Activated T-cell treated with anti-CD3 and anti-CD28 coated beads for 4 hours (primary cell): ENCODE results near the gene CTXND2.
"Not testable (repeated sequence)": the region's sequence is repeated elsewhere in the genome, so short reads cannot be mapped to it uniquely, and the experiment has no call there.

Source experiments
- DNase-seq: peaks from one replicate; pipeline ENCODE4 v3.0.0-alpha.2; 2020

The CTXND2 gene

DNA sequence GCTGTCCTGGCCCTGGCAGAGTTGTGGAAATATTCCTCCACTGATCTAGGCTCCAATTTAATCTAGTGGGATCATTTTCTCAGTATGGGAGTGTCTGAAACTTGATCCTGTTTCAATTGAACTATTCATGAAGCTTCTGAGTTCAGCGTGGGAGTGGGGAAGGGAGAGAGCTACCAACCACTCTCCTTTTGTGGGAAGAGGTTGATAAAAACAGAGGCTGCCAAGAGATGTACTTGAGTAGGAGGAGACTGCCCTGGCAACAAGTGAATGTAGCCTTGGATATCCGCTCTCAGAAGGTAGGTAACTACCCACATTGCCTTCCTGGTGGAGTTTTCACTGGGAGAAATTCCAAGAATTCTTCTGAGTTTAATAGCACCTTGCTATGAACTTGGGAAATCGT, at the start of gene CTXND2:
Gene CTXND2 (plus strand): TSS at position 119 of the 400 bp plus-strand sequence. CDS start 25,179 bp downstream, outside the sequence.
- DNase-seq = no peak

DNA sequence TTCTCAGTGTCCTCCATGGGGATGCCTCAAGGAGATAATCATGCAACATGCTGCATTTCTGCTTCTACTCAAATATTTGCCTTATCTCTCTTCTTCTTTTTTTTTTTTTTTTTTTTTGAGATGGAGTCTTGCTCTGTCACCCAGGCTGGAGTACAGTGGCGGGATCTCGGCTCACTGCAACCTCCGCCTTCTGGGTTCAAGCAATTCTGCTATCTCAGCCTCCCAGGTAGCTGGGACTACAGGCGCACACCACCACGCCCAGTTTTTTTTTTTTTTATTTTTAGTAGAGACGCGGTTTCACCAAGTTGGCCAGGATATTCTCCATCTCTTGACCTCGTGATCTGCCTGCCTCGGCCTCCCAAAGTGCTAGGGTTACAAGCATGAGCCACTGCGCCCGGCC, 46.1 kb upstream of the CTXND2 start:
- not testable (repeated sequence) for DNase-seq

DNA sequence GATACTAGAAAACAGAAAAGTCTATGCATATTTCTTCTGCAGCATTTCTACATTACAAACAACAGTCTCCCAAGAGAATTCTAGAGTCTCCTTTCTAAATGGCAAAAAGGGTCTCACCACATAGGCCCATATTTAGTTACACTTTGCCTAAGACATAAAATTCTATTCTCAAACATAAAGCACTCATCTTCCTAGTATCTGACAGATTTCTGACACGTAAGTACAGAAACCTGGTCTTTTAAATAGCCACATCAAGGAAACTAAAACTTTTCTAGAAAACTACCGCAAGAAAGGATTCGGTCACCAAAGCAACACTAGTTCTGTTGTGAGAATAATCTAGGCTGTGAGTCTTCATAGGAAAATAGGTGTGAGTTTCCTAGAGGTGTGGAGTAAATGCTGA, 45.3 kb upstream of the CTXND2 start:
- no peak for DNase-seq

DNA sequence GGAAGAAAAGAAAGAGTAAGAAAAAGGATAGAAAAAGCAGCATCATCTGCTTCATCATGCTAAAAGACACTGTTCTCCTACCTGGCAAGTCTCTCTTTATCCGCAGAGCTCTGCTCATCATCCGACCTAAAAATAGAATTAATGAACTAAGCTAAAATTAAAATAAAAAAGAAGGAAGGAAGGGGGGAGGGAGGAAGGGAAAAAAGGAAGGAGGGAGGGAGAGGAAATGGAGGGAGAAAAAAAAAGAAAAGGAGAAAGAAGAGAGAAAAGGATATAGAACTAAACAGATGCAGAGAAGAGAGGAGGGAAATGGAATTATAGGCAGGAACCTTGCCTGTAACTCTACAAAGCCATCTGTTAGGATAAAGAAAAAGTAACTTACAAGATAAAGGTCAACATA, 44.6 kb upstream of the CTXND2 start:
- no peak for DNase-seq

DNA sequence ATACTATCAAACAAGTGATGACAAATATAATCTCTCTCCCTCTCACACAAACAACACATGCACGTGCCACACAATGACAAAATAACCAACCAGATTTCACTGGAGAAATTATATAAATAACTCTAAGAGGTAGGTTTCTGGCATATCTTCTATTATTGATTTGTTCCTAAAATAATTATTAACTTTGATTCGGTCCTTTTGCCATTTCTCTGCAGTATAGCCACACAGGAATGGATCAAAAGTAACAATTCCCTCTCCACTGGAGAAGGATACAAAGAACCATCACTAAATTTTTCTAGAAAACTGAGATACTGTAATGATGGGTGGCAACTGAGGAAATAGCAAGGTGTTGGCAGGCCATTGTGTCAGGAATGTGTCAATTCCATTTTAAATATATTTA, 44.0 kb upstream of the CTXND2 start:
- no peak for DNase-seq

DNA sequence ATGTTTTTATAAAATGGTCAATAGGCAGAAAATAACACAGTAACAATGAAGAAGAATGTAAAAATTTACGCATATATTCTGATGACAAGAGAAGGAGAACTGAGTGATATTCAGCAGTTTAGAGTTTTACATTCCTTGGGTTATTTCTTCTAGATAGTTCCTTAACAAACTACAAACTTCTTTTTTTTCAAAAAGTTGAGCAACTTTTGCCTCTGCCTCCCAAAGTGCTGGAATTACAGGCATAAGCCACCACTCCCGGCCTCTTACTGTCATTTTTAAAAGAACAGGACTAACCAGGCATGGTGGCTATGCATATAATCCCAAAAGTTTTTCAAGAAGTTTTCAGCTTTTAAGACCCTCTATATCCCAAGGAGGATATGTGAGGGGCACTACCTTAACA, 43.5 kb upstream of the CTXND2 start:
- DNase-seq = no peak

DNA sequence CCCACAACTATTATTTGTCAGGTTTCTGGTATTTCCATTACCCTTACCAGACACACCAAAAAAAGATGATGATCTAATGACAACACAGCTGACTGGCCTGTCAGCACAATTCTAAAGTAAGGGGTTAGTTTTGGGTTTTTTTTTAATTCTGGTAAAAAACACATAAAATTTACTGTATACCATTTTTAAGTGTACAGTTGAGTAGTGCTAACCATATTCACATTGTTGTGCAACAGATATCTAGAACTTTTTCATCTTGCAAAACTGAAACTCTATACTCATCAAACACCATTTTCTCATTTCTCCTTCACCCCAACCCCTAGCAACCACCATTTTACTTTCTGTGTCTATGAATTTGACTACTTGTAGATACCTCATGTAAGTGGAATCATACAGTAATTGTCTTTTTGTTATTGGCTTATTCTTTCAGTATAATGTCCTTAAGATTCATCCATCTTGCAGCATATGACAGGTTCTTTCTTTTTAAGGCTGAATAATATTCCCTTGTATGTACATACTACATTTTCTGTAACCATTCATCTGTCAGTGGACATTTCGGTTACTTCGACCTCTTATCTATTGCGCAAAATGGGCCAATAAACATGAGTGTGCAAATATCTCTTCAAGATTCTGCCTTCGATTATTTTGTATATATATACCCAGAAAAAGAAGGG, 40.3 kb upstream of the CTXND2 start:
- DNase-seq = no peak

DNA sequence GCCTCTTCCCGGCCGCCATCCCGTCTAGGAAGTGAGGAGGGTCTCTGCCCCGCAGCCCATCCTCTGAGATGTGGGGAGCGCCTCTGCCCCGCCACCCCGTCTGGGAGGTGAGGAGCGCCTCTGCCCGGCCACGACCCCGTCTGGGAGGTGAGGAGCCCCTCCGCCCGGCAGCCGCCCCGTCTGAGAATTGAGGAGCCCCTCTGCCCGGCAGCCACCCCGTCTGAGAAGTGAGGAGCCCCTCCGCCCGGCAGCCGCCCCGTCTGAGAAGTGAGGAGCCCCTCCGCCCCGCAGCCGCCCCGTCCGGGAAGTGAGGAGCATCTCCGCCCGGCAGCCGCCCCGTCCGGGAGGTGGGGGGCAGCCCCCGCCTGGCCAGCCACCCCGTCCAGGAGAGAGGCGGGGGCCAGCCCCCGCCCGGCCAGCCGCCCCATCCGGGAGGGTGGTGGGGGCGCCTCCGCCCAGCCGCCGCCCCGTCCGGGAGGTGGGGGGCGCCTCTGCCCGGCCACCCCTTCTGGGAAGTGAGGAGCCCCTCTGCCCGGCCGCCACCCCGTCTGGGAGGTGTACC, 36.1 kb upstream of the CTXND2 start:
- not testable (repeated sequence) for DNase-seq

DNA sequence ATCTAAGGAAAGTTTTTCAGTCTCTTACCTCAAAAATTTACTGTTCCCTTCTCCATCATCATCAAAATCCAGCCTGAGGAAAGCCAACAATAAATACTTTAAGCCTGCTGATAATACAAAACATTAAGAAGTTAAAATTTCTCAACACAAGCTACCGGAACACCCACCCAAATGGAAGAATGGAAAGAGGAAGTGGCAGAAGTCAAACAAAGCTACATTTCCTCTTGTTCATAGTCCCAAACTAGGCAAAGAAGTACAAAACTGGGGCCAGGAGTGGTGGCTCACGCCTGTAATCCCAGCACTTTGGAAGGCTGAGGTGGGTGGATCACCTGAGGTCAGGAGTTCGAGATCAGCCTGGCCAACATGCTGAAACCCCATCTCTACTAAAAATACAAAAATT, 34.2 kb upstream of the CTXND2 start:
- not testable (repeated sequence) for DNase-seq

DNA sequence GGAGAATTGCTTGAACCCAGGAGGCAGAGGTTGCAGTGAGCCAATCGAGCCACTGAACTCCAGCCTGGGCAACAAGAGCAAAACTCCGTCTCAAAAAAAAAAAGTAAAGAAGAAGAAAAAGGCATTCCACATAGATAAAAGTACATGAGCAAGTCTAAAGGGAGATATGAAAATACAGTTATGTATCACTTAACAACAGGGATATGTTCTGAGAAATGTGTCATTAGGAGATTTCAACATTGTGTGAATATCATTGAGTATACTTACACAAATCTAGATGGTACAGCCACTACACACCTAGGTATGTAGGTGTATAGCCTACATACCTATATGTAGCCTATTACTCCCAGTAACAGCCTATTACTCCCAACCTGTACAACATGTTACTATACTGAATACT, 23.2 kb upstream of the CTXND2 start:
- DNase-seq = no peak

DNA sequence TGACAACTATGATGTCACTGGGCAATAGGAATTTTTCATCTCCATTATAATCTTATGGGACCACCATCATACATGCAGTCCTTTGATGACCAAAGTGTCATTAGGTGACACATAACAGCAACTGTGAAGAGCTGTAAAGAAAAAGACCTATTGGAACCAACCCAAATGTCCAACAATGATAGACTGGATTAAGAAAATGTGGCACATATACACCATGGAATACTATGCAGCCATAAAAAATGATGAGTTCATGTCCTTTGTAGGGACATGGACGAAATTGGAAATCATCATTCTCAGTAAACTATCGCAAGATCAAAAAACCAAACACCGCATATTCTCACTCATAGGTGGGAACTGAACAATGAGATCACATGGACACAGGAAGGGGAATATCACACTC, 22.7 kb upstream of the CTXND2 start:
- DNase-seq = not testable (repeated sequence)

DNA sequence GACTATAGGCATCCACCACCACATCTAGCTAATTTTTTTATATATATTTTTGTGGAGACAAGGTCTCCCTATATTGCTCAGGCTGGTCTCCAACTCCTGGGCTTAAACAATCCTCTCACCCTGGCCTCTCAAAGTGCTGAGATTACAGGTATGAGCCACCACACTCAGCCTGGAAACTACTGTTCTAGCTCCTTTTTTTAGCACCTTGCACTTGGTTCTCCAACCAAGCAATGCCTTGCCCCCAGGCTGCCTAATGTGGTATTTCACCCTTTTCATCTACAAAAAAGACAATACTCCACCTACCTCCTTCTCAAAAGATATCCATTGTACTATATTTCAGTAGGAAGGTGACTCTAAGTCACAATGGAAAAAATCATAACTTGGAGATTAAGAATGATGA, 17.3 kb upstream of the CTXND2 start:
- no peak for DNase-seq

DNA sequence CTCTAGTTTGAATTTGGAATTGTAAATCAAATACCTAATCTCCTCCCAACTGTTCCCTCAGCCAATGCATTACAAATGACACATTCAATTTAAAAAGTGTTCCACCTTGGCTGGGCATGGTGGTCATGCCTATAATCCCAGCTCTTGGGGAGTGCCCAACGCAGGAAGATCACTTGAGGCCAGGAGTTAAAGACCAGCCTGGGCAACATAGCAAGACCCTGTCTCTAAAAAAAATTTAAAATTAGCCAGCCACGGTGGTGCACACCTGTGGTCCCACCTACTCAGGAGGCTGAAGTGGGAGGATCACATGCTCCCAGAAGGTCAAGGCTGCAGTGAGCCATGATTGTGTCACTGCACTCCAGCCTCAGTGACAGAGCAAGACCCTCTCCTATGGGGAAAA, 14.4 kb upstream of the CTXND2 start:
- DNase-seq = no peak

DNA sequence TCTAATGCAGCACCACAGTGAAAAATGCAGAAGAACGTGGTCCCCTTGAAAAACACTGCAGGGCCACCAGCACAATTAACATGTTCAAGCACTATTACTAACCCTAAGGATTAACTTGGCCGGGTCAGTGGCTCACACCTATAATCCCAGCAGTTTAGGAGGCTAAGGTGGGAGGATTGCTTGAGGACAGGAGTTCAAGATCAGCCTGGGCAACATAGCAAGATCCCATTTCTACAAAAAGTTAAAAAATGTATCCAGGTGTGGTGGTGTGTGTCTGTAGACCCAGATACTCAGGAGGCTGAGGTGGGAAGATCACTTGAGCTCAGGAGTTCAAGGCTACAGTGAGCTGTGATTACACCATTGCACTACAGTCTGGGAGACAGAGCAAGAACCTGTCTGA, 13.4 kb upstream of the CTXND2 start:
- DNase-seq = no peak

DNA sequence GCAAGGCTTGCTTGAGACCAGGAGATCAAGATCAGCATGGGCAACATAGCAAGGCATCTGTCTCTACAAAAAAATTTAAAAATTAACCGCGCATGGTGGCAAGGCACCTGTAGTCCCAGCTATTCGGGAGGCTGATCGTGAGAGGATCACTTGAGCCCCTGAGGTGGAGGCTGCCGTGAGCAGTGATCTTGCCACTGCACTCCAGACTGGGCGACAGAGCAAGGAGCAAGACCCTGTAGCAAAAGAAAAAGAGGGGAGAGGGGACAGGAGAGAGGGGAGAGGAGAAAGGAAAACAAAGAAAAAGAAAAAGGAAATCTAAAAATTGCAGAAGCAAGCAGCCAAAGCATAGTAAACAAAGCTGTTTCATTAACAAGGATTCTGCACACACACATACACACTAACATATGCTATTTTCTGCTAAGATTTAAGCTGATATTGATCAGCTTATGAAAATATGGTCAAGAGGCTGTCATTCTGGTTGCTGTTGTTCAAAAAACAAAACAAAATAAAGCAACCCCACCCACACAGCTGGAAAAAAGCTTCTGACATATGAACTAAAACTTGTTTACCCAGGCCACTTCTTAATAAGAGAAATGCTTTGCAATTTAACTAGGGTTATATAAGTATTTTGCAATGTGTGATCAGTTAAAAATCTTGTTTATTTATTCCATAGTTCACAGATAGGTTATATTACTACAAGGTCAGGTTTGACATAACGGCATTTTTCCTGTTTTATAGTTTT, 12.3 kb upstream of the CTXND2 start:
- DNase-seq = no peak

DNA sequence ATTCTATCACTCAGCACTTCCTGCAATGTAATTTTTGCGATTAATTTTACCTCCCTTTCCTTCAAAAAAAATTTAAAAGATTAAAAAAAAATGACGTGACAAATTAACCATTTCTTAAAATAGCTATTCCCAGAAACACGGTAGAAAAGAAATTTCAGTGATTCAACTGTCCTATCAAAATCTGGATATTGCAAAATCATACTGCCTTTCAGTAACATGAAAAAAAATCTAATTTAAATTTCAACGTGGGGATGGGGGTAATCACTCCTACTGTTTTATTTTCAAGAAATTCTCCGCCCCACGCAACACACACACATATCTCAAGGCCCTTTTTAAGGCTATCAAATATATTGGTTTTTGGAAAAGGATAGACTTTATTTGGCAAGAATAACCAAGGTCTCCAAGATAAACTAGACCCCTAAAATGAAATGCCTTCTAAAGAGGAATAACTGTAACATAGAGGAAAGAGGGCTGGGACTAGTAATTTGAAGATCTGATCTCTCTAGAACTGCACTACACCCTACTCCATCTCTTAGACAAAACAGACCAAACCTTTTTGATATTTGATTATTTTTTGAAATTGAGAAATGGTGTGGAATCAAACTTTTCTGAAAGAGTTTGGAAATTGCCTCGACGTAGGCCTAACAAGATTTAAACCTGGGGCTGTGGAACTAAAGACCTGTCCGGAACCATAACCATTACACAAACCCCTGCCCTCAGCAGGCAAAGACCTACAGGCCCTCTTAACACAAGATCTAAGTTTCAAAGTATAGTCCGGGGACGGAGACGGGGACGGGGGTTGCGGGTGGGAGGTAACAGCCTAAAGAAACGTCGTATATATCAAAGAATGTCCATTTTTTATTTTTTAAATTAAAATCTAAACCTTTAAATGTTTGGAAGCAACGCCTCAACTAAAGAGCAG, 11.5 kb upstream of the CTXND2 start:
- DNase-seq = no peak

DNA sequence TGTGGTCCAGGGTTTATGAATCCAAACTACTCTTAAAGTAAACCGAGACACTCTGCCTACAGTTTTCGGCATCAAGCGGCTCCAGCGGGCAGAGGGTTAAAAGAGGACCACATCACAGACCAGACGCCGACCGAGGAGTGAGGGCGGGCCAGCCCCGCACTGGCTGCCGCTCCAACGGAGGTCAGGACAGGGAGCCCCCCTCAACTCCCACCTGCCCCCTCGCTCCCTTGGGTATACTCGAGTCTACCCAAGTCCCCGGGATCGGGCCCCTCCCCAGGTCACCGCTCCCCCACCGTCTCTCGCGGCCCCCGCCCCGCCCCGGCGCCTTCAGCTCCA, 10.8 kb upstream of the CTXND2 start:
- DNase-seq = no peak

DNA sequence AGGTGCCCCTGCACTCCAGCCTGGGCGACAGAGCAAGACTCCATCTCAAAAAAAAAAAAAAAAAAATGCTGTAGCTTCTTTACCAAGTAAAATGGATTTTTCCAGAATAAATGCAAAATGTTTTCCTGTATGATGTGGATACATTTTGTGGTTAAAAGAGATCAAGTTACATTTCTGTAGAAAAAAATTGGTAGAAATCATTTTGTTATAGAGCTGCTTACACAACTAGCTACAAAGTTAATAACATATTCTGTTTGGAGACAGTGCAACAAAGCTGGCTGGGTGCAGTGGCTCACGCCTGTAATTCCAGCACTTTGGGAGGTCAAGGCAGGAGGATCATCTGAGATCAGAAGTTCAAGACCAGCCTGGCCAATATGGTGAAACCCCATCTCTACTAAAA, 8.0 kb upstream of the CTXND2 start:
- not testable (repeated sequence) for DNase-seq

DNA sequence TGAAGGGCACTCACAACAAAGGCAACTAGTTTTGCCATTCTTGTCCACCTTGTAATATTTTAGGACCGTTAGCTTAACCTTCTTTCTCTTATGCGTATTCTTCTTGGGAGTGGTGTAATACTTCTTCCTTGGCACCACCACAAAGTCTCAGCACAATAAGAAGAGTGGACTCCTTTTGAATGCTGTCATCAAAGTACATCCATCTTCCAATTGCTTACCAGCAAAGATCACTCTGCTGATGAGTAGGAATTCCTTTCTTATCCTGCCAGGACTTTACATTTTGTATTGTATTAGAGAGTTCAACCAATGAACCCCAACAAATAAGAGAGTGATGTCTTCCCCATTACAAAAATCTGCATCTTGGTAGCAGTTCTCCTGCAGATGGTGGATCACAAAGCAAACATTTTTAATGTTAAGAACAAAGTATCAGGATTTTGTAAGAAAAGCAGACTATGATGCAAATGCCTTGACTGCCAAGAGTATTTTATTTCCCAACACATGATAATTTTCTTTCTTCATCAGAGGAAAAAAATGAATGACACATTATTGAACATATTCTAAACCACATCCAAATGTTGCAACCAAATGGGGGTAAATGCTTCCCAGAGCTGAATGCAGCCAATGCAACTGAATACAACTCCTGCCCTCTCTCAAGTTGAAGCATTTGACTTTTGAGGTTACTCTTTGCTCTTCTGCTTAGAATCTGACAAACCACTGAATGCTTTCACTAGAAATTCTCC, 5.4 kb upstream of the CTXND2 start:
- DNase-seq = no peak

DNA sequence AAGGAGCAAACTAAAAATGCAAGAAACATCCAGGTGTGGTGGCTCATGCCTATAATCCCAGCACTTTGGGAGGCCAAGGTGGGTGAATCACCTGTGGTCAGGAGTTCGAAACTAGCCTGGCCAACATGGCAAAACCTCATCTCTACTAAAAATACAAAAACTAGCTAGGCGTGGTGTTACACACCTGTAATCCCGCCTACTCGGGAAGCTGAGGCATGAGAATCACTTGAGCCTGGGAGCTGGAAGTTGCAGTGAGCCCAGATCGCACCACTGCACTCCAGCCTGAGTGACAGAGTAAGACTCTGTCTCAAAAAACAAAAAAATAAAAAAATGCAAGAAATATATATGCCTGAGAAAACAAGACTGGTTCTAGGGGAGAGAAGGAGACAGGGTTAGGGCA, 3.8 kb upstream of the CTXND2 start:
- DNase-seq = not testable (repeated sequence)

DNA sequence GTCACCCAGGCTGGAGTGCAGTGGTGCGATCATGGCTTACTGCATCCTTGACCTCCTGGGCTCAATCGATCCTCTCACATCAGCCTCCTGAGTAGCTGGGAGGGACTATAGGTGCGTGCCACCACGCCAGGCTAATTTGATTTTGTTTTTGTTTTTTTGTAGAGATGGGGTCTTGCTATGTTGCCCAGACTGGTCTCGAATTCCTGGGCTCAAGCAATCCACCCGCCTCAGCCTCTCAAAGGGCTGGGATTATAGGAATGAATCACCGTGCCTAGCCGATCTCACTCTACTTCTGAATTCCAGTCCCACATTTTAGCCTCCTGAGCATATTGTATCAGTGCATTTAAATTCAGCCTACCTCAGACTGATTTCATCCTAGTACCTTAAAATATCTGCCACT, 1.8 kb downstream of the CTXND2 start:
- DNase-seq = no peak

DNA sequence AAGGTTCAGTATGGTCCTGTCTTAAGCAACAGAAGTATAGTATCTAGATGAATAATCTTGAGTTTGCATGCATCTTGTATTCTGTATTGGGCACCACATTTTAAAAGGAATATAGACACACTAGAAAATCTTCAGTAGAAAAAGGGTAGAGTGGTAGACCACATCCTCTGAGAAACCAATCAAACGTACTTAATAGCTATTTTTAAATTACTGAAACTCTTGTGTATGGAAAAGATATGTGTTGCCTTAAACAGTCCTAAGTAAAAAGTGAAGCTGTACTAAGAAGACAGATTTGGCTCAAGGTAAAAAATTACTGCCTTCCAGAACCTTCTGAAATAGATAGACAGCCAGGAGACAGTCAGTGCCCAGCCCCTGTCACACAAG, 3.1 kb downstream of the CTXND2 start:
- no peak for DNase-seq
